Gastroesophageal sphincter (tissue), 3 donors: ENCODE data around the gene CTR9.

ENCODE experiments used
- POLR2A ChIP-seq, 2 donors: fragments of 450-650 bp; IDR thresholded peaks; one replicate each; pipeline ENCODE4 v1.6.1; 2017; ENCODE audit warnings: antibody characterized with exemption in 2 of 2, mild to moderate bottlenecking in 2 of 2, moderate library complexity in 1 of 2
- TF ChIP-seq, protein P1 (sequence below), 4 experiments: fragments of 200-600 bp in 2 of 4; fragments of 450-650 bp in 2 of 4; sonication (generic) in 1 of 4; IDR thresholded peaks; one replicate each; pipeline ENCODE4 v1.5.1; 2017 to 2019; ENCODE audit warnings: antibody characterized with exemption in 4 of 4, mild to moderate bottlenecking in 2 of 4, moderate library complexity in 2 of 4

DNA sequence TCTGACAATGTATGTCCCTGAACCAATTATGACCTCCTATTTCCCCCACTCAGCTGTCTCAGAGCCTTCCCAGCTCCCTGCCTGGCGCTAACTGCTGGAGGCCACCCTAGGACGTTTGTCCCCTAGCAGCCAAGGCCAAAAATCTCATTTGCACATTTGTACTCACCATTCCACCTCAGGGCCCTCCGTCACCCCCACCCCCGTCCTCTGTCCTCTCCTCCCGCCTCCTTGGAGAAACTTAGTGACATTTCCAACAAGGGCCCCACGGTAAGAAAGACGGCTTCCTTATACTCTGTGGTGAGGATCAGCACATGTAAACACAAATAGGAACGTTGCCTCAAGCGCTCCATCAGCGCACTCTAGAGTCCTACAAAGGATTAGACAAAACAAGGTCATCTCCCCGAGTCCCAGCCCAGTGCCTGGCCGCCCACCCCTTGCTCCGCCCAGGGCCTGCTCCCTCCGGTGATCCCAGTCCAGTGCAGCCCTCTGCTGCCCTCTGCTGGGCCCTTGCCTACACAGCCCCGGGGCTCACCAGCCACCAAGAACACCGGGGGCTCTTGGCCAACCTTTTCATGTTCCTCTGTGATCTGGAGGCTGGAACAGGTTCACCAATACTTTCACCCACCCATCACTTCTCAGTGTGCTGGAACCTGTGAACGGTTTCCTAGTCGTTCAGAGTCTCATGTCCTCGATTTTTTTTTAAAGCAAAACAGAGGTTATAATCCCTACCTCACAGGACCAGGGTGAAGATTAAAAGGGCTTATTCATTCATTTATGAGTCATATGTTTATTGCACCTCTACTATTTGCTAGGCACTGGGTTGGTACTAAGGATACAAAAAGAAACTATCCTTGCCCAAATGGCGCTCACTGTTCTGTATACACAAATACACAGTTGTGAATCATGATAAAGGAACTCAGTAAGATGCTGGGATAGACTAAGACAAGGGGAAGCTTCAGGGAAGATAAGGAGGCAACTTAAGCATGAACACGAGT is 15.3 kb upstream of the CTR9 start:
- TF ChIP-seq POLR2A (IDR thresholded peaks at IDR 0.05): no peak
- TF ChIP-seq, protein P1, sequence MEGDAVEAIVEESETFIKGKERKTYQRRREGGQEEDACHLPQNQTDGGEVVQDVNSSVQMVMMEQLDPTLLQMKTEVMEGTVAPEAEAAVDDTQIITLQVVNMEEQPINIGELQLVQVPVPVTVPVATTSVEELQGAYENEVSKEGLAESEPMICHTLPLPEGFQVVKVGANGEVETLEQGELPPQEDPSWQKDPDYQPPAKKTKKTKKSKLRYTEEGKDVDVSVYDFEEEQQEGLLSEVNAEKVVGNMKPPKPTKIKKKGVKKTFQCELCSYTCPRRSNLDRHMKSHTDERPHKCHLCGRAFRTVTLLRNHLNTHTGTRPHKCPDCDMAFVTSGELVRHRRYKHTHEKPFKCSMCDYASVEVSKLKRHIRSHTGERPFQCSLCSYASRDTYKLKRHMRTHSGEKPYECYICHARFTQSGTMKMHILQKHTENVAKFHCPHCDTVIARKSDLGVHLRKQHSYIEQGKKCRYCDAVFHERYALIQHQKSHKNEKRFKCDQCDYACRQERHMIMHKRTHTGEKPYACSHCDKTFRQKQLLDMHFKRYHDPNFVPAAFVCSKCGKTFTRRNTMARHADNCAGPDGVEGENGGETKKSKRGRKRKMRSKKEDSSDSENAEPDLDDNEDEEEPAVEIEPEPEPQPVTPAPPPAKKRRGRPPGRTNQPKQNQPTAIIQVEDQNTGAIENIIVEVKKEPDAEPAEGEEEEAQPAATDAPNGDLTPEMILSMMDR (IDR thresholded peaks at IDR 0.05): peak; percentile 97 to 100 (median 99)
